Epithelial cell of prostate (primary cell): ENCODE data around the gene IFT22.
"Not testable (repeated sequence)": the region's sequence is repeated elsewhere in the genome, so short reads cannot be mapped to it uniquely, and the experiment has no call there.

Experiments
- DNase-seq: peaks from one replicate; pipeline ENCODE4 v3.0.0-alpha.2; 2011; ENCODE audit warnings: low read depth, low spot score
- H3K27ac ChIP-seq: fragments of 450-650 bp; 2 replicates; pipeline ENCODE4 v1.5.1; 2017; ENCODE audit warnings: mild to moderate bottlenecking

Gene IFT22

DNA sequence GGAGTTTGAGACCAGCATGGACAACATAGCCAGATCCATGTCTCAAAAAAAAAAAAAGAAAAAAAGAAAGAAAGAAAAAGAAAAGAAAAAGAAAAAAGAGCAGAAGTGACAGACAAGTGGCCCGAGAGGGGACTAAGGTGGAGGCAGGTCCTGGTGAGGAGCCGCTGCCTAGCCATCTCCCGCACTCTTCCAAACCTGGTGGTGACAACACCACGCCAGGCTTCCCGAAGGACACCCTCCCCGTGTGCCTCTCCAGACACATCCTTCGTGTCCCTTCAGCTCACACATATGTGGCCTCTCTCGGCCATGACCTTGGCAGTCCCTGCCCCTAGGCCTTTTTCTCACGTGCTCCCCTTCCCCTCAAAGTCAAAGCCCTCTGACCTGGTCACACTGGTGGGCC lies 36.4 kb downstream of the IFT22 start:
- no peak for DNase-seq
- H3K27ac ChIP-seq = no peak overlapping the region

- DNase-seq, H3K27ac ChIP-seq: not testable (repeated sequence)
Measured at GRCh38 chr7:101280912-101281311, 40.7 kb downstream of the IFT22 start.

DNA sequence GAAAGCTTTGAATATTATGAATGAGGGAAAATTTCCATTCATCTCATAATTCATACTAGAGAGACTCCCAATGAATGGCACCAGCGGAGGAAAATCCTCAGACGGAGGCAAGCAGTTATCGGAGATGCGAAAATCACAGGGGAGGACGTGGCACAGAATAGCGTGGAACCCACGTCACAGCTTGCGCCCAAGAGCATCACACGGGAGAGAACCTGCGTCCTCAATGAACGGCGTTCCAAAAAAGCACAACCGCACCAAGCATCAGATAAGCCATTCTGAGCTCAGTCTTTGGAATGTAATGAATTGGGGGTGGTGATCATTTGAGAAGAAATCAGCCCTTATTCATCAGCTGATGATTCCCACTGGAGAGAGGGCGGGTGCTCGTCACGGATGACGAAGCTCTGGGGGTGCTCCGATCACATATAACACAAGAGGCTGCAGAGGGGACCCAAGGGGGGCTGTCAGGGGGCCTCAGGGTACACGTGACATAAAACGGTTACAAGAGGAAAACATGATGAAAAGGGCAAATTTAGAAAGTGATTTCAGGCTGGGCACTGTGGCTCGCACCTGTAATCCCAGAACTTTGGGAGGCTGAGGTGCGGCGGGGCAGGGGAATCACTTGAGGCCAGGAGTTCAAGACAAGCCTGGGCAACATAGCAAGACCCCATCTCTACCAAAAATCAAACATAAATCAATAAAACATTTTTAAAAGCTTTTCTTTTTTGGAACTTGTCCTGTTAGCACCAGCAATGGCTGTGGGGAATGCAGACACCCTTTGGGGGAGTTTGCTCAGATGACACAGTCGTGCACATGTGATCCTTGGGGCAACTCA lies 42.9 kb downstream of the IFT22 start:
- H3K27ac ChIP-seq = no peak overlapping the region
- DNase-seq = no peak

GRCh38 chr7:101277155-101277554 lies 44.5 kb downstream of the IFT22 start:
- no peak for DNase-seq
- no peak overlapping the region for H3K27ac ChIP-seq

DNA sequence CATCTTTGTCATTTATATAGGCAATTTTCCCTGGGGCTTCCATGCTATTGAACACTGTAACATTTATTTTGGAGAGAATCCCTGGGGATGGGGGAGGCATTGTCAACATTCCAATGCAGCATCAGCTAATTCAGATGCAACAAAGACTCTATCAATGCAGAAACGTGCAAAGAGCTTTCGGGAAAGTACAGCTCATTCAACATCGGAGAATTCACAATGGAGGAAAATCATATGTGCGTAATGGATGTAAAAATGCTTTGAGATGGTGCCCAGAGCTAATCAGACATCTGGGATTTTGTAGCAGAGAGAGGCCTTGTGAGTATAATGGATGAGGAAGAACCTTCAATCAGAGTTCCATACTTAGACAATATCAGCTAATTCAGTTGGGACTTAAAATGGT lies 48.4 kb downstream of the IFT22 start:
- no peak overlapping the region for H3K27ac ChIP-seq
- DNase-seq = no peak

GRCh38 chr7:101271021-101271420 lies 50.6 kb downstream of the IFT22 start:
- no peak overlapping the region for H3K27ac ChIP-seq
- DNase-seq = no peak

GRCh38 chr7:101269664-101270063 lies 51.9 kb downstream of the IFT22 start:
- no peak for DNase-seq
- H3K27ac ChIP-seq = no peak overlapping the region

- DNase-seq = no peak
- no peak overlapping the region for H3K27ac ChIP-seq
Measured at GRCh38 chr7:101265622-101266516, 55.7 kb downstream of the IFT22 start.

- not testable (repeated sequence) for H3K27ac ChIP-seq, DNase-seq
Measured at GRCh38 chr7:101264102-101264706, 57.4 kb downstream of the IFT22 start.
